Peyer's patch (tissue), 4 donors: ENCODE data around the gene SLC39A11. TPM values are rescaled to one million over a fixed set of nuclear protein-coding genes. Genes with fewer than 3 reads are reported as not detected.
"Not testable (repeated sequence)": the region's sequence is repeated elsewhere in the genome, so short reads cannot be mapped to it uniquely, and the experiment has no call there.

Experiments used
- DNase-seq, 3 donors: peaks; one replicate each; pipeline ENCODE4 v3.0.0-alpha.2; 2017 to 2019
- H3K27ac ChIP-seq, 4 donors: fragments of 200-600 bp; sonication (generic); one replicate each; pipeline ENCODE4 v1.5.1; 2016 to 2019
- H3K27me3 ChIP-seq, 2 donors: fragments of 200-600 bp; sonication (generic); one replicate each; pipeline ENCODE4 v1.5.1; 2019
- H3K36me3 ChIP-seq, 3 donors: fragments of 200-600 bp; sonication (generic); one replicate each; pipeline ENCODE4 v1.5.1; 2016 to 2019
- H3K4me1 ChIP-seq, 4 donors: fragments of 200-600 bp; sonication (generic); one replicate each; pipeline ENCODE4 v1.5.1; 2016 to 2019
- H3K4me3 ChIP-seq, 4 donors: fragments of 200-600 bp; sonication (generic); 1 replicate in 3 of 4; 2 replicates in 1 of 4; pipeline ENCODE4 v1.5.1; 2016 to 2019; ENCODE audit warnings: mild to moderate bottlenecking in 1 of 4
- H3K9me3 ChIP-seq, 4 donors: fragments of 200-600 bp; sonication (generic); one replicate each; pipeline ENCODE4 v1.5.1; 2016 to 2019; ENCODE audit warnings: mild to moderate bottlenecking in 1 of 4
- POLR2A ChIP-seq, 2 donors: fragments of 450-650 bp; IDR thresholded peaks; one replicate each; pipeline ENCODE4 v1.5.1; 2017; ENCODE audit warnings: antibody characterized with exemption in 2 of 2, mild to moderate bottlenecking in 2 of 2, moderate library complexity in 2 of 2
- total RNA-seq, 4 donors: library from RNA; depleted of rRNA; stranded (reverse); fragments of >200 nt; gene quantifications; one replicate each; pipeline ENCODE4 v1.1.0, GENCODE V29; 2016
- TF ChIP-seq, protein P1 (sequence below), 6 experiments: fragments of 450-650 bp in 4 of 6; fragments of 200-600 bp in 2 of 6; sonication (generic) in 1 of 6; IDR thresholded peaks; one replicate each; pipeline ENCODE4 v1.5.1; 2017 to 2019; ENCODE audit warnings: antibody characterized with exemption in 6 of 6, mild to moderate bottlenecking in 3 of 6, moderate library complexity in 1 of 6

SLC39A11 gene
- total RNA-seq, 4 donors from 2014 or later, result 39.9 to 91.6 (median 45.7) TPM

DNA sequence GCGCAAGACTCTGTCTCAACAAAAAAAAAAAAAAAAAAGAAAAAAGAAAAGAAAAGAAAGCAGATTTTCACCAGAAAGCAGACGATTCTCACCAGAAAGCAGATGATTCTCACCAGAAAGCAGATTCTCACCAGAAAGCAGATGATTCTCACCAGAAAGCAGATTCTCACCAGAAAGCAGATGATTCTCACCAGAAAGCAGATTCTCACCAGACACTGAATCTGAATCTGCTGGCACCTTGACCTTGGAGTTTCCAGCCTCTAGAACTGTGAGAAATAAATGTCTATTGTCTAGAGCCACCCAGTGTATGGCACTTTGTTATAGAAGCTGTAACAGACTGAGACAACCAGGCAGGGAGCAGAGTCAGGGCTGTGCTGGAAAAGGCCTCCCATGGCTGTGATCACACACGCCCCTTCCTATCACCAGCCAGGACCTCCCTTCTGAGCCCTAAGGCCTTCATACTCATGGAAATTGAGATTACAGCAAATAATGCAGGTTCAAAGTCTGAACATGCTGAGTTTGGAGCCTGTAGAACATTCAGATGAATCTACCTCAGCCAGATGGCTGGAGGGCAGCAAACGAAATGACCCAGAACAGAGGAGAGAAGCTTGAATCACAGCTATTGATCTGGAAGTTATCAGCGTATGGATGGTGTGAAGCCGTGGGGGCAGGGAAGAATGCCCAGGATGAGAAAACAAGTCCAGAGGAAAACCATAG is 309.3 kb downstream of the SLC39A11 start:
- no peaks in the 10 kb centered on the region for H3K36me3 ChIP-seq
- no peaks in the 10 kb centered on the region for H3K27me3 ChIP-seq
- no peak overlapping the region for H3K4me3 ChIP-seq
- no peak for DNase-seq
- no peak for TF ChIP-seq POLR2A (IDR thresholded peaks at IDR 0.05)
- TF ChIP-seq, protein P1, sequence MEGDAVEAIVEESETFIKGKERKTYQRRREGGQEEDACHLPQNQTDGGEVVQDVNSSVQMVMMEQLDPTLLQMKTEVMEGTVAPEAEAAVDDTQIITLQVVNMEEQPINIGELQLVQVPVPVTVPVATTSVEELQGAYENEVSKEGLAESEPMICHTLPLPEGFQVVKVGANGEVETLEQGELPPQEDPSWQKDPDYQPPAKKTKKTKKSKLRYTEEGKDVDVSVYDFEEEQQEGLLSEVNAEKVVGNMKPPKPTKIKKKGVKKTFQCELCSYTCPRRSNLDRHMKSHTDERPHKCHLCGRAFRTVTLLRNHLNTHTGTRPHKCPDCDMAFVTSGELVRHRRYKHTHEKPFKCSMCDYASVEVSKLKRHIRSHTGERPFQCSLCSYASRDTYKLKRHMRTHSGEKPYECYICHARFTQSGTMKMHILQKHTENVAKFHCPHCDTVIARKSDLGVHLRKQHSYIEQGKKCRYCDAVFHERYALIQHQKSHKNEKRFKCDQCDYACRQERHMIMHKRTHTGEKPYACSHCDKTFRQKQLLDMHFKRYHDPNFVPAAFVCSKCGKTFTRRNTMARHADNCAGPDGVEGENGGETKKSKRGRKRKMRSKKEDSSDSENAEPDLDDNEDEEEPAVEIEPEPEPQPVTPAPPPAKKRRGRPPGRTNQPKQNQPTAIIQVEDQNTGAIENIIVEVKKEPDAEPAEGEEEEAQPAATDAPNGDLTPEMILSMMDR (IDR thresholded peaks at IDR 0.05), result no peak
- no peaks in the 10 kb centered on the region for H3K9me3 ChIP-seq
- H3K27ac ChIP-seq, result no peak overlapping the region
- H3K4me1 ChIP-seq, result no peaks in the 10 kb centered on the region

GRCh38 chr17:72782437-72782836 is 310.1 kb downstream of the SLC39A11 start:
- H3K27ac ChIP-seq, DNase-seq, H3K4me1 ChIP-seq, H3K4me3 ChIP-seq, H3K36me3 ChIP-seq, H3K27me3 ChIP-seq, H3K9me3 ChIP-seq: not testable (repeated sequence)

DNA sequence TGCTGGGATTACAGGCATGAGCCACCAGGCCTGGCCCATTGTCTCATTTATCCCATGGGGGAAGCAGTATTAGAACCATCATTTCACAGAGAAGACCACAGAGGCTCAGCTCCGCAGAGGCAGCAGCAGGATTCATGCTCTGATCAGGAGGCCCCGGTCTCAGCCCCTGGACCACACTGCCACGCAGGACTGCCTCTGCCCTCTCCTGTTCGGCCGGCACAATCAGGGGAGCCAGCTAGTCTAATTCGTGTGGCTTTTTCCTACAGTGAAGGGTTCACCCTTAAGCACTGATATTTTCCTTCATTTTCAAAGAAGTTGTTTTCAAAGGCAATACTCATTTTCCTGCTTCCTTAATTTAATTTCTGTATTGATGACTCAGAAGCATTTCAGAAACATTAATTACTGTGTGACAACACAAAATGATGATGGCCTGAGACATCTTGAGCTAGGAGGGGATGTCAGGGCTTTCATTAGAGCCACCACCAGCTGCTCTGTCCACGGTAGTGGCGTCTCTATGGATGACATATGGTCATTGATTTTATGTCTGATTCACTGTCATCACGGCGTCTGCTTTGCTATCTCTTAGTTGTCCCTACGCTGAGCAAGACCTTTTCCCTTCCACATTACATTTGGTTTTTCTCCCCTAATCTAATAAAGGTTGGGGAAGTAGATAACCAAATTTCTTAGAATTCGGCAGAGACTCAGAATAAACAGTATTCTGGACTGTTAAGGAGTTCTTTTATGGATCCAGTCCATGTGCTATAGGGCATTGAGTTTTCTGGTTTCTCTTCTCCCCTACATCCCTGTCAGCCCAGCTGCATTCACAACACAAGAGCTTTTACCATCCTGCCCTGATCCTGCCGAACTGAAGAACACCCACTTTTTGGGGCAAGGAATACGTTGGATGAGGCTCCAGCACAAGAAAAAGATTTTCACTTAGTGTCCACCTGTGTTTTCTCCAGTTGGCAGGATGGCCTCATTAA is 314.0 kb downstream of the SLC39A11 start:
- DNase-seq, result no peak
- no peaks in the 10 kb centered on the region for H3K4me1 ChIP-seq
- no peaks in the 10 kb centered on the region for H3K9me3 ChIP-seq
- H3K36me3 ChIP-seq, result no peaks in the 10 kb centered on the region
- no peak overlapping the region for H3K4me3 ChIP-seq
- TF ChIP-seq POLR2A (IDR thresholded peaks at IDR 0.05), result no peak
- TF ChIP-seq, protein P1 (IDR thresholded peaks at IDR 0.05), result no peak
- no peaks in the 10 kb centered on the region for H3K27me3 ChIP-seq
- no peak overlapping the region for H3K27ac ChIP-seq

DNA sequence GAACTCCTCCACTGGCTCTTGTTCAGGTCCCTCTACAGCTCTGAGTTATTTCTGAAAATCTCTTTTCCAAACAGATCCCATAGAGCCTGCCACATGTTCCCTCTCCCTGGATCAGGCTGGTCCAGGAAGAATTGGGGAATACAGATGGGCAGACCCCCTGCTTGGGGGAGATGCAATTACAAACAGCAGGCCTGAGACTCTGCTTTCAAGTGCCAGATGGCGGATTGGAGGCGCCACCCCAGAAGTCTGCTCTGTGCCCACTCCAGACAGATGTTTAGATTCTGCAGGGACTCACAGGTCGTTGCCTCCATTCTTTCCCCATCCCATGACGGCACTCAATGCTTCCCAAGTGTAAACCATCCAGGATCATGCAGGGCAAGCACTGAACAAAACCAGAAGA is 316.6 kb downstream of the SLC39A11 start:
- H3K9me3 ChIP-seq, result no peaks in the 10 kb centered on the region
- no peaks in the 10 kb centered on the region for H3K27me3 ChIP-seq
- H3K36me3 ChIP-seq, result no peaks in the 10 kb centered on the region
- H3K4me3 ChIP-seq, result no peak overlapping the region
- no peak for TF ChIP-seq POLR2A (IDR thresholded peaks at IDR 0.05)
- TF ChIP-seq, protein P1 (IDR thresholded peaks at IDR 0.05), result no peak
- no peaks in the 10 kb centered on the region for H3K4me1 ChIP-seq
- DNase-seq, result no peak
- no peak overlapping the region for H3K27ac ChIP-seq

GRCh38 chr17:72775237-72775636 is 317.3 kb downstream of the SLC39A11 start:
- H3K27me3 ChIP-seq, result no peaks in the 10 kb centered on the region
- H3K27ac ChIP-seq, result no peak overlapping the region
- H3K4me3 ChIP-seq, result no peak overlapping the region
- no peaks in the 10 kb centered on the region for H3K36me3 ChIP-seq
- TF ChIP-seq, protein P1 (IDR thresholded peaks at IDR 0.05), result no peak
- no peak for TF ChIP-seq POLR2A (IDR thresholded peaks at IDR 0.05)
- no peaks in the 10 kb centered on the region for H3K9me3 ChIP-seq
- H3K4me1 ChIP-seq, result no peaks in the 10 kb centered on the region
- no peak for DNase-seq

DNA sequence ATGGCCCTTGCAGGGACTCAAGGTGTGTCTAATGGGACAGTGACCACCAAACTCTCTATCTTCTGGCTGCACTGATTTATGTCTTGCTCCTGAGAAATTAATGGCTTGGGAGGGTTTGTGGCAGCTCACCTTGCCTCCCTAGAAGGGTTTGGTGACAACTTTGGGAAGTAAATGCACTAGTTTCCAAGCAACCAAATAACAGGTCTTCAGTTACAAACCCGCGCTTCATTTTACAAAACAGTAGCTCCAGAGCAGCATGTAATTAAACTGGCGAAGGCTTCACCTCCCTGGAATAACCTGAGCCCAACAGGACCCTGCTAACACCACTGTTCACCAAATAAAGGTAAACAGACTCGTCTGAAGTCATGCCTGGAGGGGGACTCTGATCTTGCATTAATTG is 318.3 kb downstream of the SLC39A11 start:
- DNase-seq, result no peak
- TF ChIP-seq POLR2A (IDR thresholded peaks at IDR 0.05), result no peak
- TF ChIP-seq, protein P1 (IDR thresholded peaks at IDR 0.05), result no peak
- Histone ChIP-seq H3K4me3 (no peak overlapping the region), H3K27me3 (no peaks in the 10 kb centered on the region), H3K36me3 (no peaks in the 10 kb centered on the region), H3K4me1 (no peaks in the 10 kb centered on the region), H3K27ac (no peak overlapping the region), H3K9me3 (no peaks in the 10 kb centered on the region)

DNA sequence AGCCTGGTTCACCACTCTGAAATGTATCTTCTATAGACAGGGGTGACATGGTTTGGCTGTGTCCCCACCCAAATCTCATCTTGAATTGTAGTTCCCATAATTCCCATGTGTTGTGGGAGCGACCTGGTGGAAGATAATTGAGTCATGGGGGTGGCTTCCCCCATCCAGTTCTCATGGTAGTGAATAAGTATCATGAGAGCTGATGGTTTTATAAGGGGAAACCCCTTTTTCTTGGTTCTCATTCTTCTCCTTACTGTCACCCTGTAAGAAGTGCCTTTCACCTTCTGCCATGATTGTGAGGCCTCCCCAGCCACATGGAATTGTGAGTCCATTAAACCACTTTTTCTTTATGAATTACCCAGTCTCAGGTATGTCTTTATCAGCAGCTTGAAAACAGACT is 319.3 kb downstream of the SLC39A11 start:
- H3K27ac ChIP-seq, H3K4me3 ChIP-seq, DNase-seq, H3K36me3 ChIP-seq, H3K4me1 ChIP-seq, H3K9me3 ChIP-seq, H3K27me3 ChIP-seq: not testable (repeated sequence)
